GM12801 (cell line): Measurements from ENCODE around the gene RAB18.

Experiments used
- CTCF ChIP-seq: IDR thresholded peaks from one replicate; pipeline ENCODE4 v1.5.1; 2011; ENCODE audit warnings: control low read depth; ENCODE audit not compliant: insufficient read length; ENCODE audit errors: extremely low read depth

RAB18 gene

GRCh38 chr10:27490807-27491206 is 13.3 kb upstream of the RAB18 start:
- no peak for TF ChIP-seq CTCF

- no peak for TF ChIP-seq CTCF
Measured at GRCh38 chr10:27494116-27494805, 9.8 kb upstream of the RAB18 start.

- no peak for TF ChIP-seq CTCF
Measured at GRCh38 chr10:27496137-27496536, 8.0 kb upstream of the RAB18 start.

- TF ChIP-seq CTCF = no peak
Measured at GRCh38 chr10:27500096-27500495, 4.0 kb upstream of the RAB18 start.

- no peak for TF ChIP-seq CTCF
Measured at GRCh38 chr10:27500886-27501285, 3.2 kb upstream of the RAB18 start.

- no peak for TF ChIP-seq CTCF
Measured at GRCh38 chr10:27503498-27504006, 552 bp upstream of the RAB18 start.

- no peak for TF ChIP-seq CTCF
Measured at GRCh38 chr10:27504808-27505460, 830 bp downstream of the RAB18 start.
